ENCODE data around the gene NACA2. TPM values are rescaled to one million over a fixed set of nuclear protein-coding genes. Genes with fewer than 3 reads are reported as not detected.

Gene NACA2
- total and polyA plus RNA-seq, 2 experiments from 2014 or later = not detected

DNA sequence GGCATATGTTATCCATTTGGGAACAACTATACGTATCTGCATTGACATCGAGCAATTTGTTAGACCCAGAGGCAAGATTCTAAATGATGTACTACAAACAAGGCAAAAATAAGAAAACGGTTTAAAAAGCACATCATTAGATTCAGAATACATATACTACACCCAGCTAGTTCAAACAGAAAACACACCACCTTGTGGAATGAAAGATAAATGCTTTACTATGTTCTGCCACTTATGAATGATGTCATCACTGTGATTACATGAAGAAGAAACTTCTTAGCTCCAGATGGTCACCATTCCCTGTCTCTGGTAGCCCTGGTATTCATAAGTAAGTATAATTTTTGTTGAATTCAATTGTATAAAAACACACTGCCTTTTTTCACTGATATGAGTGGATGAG lies 7.8 kb downstream of the NACA2 start:
- H3K4me1 ChIP-seq (ENCODE audit: low read depth) = no peaks in the 10 kb centered on the region
- DNase-seq (ENCODE audit: low read depth in 1 of 2, low spot score in 1 of 2) = peak; percentile 43 to 66
- H3K9me3 ChIP-seq (ENCODE audit: low read depth) = no peaks in the 10 kb centered on the region
- TF ChIP-seq, protein P1, sequence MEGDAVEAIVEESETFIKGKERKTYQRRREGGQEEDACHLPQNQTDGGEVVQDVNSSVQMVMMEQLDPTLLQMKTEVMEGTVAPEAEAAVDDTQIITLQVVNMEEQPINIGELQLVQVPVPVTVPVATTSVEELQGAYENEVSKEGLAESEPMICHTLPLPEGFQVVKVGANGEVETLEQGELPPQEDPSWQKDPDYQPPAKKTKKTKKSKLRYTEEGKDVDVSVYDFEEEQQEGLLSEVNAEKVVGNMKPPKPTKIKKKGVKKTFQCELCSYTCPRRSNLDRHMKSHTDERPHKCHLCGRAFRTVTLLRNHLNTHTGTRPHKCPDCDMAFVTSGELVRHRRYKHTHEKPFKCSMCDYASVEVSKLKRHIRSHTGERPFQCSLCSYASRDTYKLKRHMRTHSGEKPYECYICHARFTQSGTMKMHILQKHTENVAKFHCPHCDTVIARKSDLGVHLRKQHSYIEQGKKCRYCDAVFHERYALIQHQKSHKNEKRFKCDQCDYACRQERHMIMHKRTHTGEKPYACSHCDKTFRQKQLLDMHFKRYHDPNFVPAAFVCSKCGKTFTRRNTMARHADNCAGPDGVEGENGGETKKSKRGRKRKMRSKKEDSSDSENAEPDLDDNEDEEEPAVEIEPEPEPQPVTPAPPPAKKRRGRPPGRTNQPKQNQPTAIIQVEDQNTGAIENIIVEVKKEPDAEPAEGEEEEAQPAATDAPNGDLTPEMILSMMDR (IDR thresholded peaks at IDR 0.05; ENCODE audit: low read depth, low read length) = peak; percentile 35
- no peak overlapping the region for H3K4me3 ChIP-seq
- H3K36me3 ChIP-seq = no peaks in the 10 kb centered on the region
- no peak overlapping the region for H3K27ac ChIP-seq
- H3K27me3 ChIP-seq = peaks cover 5% of the 10 kb centered on the region

DNA sequence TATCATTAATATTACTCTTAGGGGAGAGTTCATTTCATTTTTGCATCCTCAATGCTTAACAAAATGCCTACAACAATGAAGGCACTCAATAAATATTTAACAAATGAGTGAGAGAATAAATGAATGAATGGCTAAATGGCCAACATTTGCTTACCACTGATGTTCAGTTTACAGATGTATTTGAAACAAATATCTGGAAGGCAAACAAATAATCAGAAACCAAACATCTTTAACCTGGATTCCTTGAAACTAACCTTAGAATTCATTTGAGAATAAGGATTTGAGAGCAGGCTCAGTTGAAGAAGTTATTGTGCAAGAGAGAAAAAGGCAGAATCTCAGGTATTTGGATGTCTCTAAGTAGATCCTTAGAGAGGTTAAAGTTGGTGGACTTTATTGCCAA lies 8.4 kb downstream of the NACA2 start:
- no peaks in the 10 kb centered on the region for H3K4me1 ChIP-seq (ENCODE audit: low read depth)
- no peak for DNase-seq (ENCODE audit: low read depth in 1 of 2, low spot score in 1 of 2)
- peaks cover 2% of the 10 kb centered on the region for H3K27me3 ChIP-seq
- no peak overlapping the region for H3K27ac ChIP-seq
- H3K4me3 ChIP-seq = no peak overlapping the region
- H3K36me3 ChIP-seq = no peaks in the 10 kb centered on the region
- TF ChIP-seq, protein P1 (IDR thresholded peaks at IDR 0.05; ENCODE audit: low read depth, low read length) = no peak
- H3K9me3 ChIP-seq (ENCODE audit: low read depth) = no peaks in the 10 kb centered on the region

DNA sequence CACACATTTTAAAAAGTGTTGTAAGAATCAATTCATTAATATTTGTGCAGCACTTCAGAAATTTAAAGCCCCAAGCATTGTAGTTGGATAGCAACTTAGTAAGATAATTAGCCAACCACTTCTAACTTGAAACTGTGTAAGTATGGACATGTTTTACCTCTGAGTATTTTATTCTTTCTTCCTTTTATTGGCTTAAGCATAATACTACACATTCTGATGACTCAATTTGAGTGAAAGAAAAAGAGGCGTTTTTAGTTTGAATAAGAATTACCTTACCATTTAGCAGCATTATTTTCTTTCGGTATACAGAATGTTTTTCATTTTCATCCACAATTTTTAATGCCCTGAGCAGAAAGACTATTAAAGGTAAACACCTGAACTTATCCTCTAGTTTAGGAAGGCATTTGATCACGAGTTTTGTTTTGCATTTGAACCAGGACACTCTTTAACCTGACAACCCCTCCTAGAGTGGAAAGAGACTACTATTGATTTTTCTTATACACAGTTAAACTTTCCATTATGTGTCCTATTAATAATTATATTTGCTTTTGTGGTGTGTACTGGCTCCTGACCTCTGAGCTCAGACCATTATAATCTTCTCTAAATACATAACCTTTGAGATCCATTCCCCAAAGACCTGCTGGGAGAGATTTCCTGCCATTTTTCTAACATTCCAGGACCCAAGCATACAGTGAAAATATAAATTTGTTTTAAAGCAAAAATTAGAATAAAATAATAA lies 9.2 kb downstream of the NACA2 start:
- DNase-seq (ENCODE audit: low read depth in 1 of 2, low spot score in 1 of 2) = no peak
- Histone ChIP-seq H3K27ac (no peak overlapping the region), H3K27me3 (no peaks in the 10 kb centered on the region), H3K4me3 (no peak overlapping the region), H3K9me3 (ENCODE audit: low read depth) (no peaks in the 10 kb centered on the region), H3K4me1 (ENCODE audit: low read depth) (no peaks in the 10 kb centered on the region), H3K36me3 (no peaks in the 10 kb centered on the region)
- TF ChIP-seq, protein P1 (IDR thresholded peaks at IDR 0.05; ENCODE audit: low read depth, low read length) = no peak

DNA sequence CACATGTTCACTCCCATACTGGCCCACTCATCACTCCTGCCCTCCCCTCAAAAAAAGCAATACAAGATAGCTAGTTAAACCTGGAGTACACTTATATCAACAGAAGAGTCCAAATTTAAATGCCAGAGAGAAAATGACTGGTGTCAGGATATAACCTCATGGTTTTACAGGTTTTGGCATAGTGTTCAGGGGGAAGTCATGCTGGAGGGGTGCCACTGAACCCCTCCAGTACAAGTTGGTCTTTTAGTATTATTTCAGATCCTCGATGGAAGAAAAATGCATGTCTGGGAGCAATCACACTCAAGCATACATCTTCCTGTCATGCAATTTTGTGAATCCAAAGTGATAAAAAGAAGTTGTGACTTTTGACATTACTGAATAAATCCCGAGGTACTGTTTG lies 10.5 kb downstream of the NACA2 start:
- TF ChIP-seq, protein P1 (IDR thresholded peaks at IDR 0.05; ENCODE audit: low read depth, low read length) = no peak
- Histone ChIP-seq H3K36me3 (no peaks in the 10 kb centered on the region), H3K4me3 (no peak overlapping the region), H3K4me1 (ENCODE audit: low read depth) (no peaks in the 10 kb centered on the region), H3K27me3 (no peaks in the 10 kb centered on the region), H3K9me3 (ENCODE audit: low read depth) (no peaks in the 10 kb centered on the region), H3K27ac (no peak overlapping the region)
- no peak for DNase-seq (ENCODE audit: low read depth in 1 of 2, low spot score in 1 of 2)

DNA sequence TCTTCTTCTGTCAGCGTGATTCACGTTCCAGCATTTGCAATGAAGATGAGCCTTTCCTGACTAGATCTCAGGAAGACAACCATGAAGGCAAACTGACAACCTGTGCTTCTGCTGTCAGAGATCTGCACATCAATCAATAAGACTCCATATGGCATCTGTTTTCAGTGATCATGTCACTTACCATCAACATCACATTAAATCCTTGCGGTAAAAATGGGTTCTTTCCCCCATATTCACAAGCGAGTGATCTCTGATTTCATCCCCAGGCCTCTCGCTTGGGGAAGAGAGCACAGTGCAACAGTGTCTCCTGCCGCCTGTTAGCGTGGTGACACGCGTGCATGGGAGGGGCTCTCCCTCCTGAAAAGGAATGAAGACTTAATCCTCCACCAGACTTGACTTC lies 11.1 kb downstream of the NACA2 start:
- peak in 1 of 2 donors; percentile 3 for DNase-seq (ENCODE audit: low read depth in 1 of 2, low spot score in 1 of 2)
- Histone ChIP-seq H3K36me3 (no peaks in the 10 kb centered on the region), H3K27me3 (no peaks in the 10 kb centered on the region), H3K4me1 (ENCODE audit: low read depth) (no peaks in the 10 kb centered on the region), H3K9me3 (ENCODE audit: low read depth) (no peaks in the 10 kb centered on the region), H3K27ac (no peak overlapping the region), H3K4me3 (no peak overlapping the region)
- TF ChIP-seq, protein P1 (IDR thresholded peaks at IDR 0.05; ENCODE audit: low read depth, low read length) = no peak

All from cardiac muscle cell (in vitro differentiated cells and primary cell).